Measurements from ENCODE around the gene MRGPRX2.

GRCh38 chr11:19050281-19050680, 10.2 kb downstream of the MRGPRX2 start:
- TF ChIP-seq REST (IDR thresholded peaks at IDR 0.05; ENCODE audit: borderline replicate concordance) (no peak), TAF1 (IDR thresholded peaks at IDR 0.05; ENCODE audit: low read depth) (no peak), CTCF (IDR thresholded peaks at IDR 0.05; ENCODE audit: poor library complexity, severe bottlenecking) (no peak), MXI1 (conservative IDR thresholded peaks at IDR 0.05; ENCODE audit: poor library complexity, severe bottlenecking) (no peak), POLR2AphosphoS5 (IDR thresholded peaks at IDR 0.05) (no peak), SMC3 (conservative IDR thresholded peaks at IDR 0.05; ENCODE audit: poor library complexity) (no peak)

Measured in neural cell (in vitro differentiated cells).